HG03520 (cell line): ENCODE data around the gene SIAH1.
A peak's percentile ranks its signal among the peaks of the same experiment; 100 is the strongest.
"Not testable (repeated sequence)": the region's sequence is repeated elsewhere in the genome, so short reads cannot be mapped to it uniquely, and the experiment has no call there.

Source experiments
- ATAC-seq: cut with Tn5 transposase; IDR thresholded peaks from one replicate; pipeline ENCODE4 v1.9.1; 2021; ENCODE audit warnings: mild to moderate bottlenecking, moderate library complexity; ENCODE audit not compliant: unreplicated experiment

The SIAH1 gene, protein sequence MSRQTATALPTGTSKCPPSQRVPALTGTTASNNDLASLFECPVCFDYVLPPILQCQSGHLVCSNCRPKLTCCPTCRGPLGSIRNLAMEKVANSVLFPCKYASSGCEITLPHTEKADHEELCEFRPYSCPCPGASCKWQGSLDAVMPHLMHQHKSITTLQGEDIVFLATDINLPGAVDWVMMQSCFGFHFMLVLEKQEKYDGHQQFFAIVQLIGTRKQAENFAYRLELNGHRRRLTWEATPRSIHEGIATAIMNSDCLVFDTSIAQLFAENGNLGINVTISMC

DNA sequence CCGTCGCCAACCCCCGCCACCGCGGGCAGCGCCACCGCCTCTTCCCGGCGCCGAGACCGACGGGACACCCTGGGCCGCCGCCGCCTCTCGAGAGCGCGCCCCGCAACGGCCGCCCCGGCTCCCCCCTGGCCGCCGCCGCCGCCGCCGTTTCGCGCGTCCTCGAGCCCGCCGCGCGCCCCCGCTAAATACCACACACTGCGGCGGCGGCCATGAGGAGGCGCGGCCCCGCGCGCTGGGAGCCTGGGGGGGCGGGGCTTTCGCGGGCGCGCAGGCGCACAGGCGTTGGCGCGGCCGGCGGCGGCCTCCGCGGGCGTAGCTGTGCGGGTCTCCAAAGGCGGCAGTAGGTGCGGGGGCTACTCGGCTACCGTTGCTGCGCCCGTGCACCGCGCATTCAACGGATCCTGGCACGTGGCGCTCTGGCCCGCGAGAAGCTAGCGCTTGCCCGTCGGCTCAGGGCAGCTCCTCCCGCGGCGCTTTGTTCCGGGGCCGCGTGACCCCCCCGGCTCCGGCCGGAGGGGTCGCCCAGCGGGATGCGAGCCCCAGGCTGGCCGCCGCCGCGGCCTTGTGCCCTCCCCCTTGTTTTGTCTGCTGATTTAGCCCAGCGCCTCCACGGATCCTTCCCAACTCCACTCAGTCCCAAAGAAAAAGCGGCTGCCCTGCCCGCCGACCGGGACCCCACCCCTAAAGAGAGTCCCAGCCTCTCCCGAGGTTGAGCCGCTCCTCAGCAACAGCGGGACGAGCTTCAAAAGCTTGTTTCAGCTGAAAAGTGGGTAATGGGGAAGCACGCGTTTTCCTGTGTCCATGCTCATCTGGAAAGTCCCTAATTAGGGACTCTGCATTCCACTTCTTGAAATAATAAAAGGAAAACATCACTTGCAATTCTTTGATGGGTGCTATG is at the start of gene SIAH1:
TSS of gene SIAH1 (minus strand) at position 161 of the 898 bp plus-strand sequence. CDS start 22,985 bp downstream, outside the sequence.
- ATAC-seq, result peak; percentile 59

DNA sequence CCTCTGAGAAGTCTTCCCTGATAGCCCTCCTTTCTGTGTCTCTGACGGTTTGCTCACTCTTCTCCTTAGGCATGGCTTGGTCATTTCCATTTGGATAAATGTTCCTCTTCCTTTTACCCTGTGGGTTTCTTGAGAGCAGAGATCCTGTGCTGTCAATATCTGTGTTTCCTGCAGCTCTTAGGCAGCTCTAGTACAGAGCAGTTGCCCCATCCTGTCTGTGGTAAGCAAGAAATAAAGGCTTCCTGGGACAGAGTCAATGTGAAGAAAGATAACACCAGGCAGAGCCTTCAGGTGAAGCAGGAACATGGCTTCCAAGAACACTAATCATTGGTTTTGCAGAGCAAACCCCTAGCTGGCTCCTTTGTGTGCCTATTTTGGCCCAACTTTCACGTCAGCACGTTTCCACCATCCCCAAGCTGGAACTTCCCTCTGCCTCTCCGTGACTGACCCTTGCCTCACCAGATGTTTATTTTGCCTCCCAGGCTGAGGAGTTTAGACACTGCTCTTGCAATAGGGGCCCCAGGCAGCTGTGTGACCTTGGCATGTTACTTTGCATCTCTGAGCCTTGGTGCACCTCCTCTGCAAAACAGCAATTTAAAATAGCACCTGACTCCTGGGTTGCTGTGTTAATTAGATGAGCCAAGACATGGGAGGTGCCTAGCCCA is 49.6 kb upstream of the SIAH1 start:
- no peak for ATAC-seq

DNA sequence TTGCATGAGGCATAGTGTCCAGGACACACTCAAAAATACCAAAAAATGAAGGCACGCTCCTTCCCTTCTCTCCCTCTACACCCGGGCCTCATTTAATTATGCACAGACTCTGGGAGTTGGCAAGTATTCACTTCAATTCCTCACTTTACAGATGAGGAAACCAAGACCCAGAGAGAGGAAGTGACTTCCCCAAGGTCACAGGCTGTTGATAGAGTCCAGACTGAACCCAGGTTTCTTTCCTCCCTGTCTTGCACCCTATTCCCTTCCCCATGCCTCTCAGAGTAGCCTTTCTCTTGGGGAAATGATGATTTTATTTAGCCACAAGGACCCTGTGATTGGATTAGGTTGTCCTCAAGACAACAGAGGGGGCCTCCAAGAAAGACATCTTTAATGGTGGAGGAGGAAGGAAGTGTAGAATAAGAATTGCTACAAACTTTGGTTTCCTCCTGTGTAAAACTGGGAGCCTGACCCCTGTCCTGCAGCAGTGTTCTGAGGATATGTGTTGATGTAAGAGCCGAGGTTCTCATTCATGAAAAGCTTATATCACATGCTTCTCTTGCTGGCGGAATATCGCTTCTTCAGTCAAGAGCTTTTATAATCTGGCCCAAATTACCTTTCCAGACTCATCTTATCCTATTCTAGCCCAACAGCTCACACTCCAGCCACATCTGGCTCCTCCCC is 48.8 kb upstream of the SIAH1 start:
- no peak for ATAC-seq

DNA sequence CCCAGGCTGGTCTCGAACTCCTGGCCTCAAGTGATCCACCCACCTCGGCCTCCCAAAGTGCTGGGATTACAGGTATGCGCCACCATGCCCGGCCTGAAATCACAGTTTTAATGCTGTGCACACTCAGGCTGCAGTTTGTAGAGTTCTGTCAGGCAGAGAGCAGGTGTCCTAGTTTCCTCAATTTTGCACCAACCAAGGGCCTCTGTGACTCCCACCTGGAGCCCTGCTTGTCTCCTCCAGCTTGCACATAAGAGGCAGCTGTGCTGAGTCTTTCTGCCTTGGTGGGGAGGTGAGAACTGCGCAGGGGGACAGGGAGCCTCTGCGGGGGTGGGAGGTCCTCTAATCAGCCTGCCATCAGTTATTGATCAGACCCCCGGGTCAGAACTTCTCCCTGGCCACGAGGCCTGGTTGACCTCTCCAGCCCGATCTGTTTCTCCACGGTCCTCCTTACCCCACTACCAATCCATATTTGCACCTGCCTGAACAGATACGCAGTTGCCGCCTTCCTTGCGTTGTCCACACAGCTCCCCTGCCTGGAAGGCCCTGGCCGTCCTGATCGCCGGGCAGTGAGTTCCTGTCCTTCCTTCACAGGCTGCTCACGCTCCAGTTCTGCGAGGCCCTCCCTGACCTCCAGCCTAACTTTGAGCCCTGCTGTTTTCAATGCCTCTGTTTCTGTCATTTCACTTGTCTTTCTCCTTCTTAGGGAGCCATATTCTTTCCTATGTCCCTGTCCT is 48.1 kb upstream of the SIAH1 start:
- no peak for ATAC-seq

DNA sequence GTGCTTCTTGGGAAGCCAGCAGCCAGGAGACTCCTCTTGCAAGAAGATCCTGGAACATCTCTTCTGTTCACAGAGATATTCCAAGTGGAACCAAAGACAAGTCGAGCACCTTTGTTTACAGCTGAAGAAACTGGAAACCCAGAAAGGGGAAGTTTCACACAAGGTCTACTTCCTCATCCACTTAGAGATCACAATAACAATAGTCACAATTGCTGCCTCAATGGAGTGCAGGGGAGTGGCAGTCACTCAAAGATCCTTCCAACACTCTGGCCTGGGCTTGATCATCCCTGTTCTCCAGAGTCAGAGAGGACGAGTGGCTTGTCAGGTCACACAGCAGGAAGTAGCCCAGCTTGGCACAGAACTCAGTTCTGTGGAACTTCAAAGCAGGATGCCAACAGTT is 46.9 kb upstream of the SIAH1 start:
- peak; percentile 84 for ATAC-seq

DNA sequence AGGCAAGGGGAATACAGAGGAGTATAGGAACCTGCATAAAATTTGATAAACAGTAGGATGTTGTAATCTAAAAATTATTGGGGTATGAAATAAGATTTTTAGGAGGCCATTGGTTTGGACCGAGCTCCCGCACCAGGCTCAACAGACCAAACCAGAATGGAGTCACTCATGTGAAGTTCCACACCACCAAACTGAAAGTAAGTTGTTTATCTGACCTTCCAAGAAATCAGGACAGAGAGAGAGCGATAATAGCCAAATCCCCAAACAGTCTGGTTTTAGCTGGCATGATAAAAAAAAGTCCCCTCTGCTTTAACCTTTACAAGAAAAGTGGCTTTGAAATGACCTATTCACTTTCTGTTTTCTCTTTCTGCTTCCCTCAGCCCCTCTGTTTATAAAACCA is 45.7 kb upstream of the SIAH1 start:
- no peak for ATAC-seq

DNA sequence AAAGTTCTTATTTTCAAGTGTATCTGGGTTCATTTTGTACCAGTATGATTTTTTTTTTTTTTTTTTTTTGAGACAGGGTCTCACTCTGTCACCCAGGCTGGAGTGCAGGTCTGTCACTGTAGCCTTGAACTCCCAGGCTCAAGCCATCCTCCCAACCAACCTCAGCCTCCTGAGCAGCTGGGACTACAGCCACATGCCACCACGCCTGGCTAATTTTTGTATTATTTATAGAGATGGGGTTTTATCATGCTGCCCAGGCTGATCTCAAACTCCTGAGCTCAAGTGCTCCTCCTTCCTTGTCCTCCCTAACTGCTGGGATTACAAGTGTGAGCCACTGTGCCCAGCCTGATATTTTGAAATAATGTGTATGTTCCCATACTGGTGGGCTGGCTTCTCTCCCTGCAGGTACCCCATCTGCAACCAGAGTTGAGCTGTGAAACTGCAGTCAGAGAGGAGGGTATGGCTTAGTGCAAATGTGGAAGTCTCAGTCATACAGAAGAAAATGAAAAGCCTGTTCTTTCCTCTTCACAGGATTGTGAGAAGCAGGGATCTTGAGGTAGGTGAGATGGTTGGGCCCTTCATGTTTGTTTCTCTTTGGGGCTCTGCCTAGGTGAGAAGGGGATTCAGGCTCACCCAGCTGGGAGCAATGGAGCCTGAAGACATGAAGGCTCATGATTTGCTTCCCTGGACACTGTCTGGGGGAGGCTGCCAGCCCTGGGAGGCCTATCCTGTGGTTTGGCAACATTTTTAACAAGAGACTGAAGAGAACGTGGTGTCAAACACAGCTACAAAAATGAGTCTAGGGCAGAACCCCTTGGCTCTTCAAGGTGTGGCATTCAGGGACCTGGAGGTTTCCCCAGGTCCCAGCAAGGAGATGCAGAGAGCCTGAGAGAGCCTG is 41.3 kb upstream of the SIAH1 start:
- no peak for ATAC-seq

DNA sequence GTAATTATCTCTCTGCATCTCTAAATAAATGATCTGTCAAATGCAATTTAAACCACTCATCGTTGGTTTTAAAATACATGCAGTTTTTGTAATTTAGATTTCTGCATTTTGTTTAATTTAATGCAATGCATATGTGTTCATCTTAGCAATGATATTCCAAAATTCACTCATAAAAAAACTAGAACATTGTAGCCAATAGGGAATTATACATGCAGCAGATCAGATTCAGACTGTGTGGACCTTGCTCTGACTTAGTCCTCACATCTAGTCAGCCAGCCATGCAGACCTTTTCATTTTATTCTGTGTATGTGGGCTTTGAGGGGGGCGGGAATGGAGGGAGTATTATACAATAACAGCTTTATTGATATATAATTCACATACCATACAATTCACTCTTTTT is 37.3 kb upstream of the SIAH1 start:
- ATAC-seq, result no peak

DNA sequence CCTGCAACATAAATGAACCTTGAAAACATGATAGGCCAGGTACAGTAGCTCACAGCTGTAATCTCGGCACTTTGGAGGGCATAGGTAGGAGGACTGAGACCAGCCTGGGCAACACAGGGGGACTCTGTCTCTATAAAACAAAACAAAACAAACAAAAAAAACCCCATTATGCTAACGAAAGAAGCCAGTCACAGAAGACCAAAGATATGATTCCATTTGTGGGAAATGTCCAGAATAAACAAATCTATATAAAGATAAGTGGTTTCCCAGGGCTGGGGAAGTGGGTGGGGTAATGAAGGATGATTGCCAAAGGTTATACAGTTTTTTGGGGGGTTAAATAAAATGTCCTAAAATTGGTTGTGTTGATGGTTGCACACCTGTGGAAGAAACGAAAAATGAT is 36.5 kb upstream of the SIAH1 start:
- ATAC-seq, result no peak

DNA sequence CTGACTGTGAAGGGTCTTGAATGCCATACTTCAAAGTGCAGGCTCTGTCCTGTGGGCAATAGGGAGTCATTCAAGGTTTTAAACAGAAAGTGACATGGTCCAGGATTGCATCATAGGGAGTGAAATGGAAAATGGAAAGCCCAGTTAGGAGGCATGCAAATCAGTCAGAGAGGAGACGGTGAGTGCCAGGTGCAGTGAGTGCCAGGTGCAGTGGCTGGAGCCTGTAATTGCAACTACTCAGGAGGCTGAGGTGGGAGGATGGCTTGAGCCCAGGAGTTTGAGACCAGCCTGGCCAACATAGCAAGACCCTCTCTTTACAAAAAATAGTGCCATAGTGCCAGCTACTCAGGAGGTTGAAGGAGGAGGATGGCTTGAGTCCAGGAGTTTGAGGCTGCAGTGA is 35.2 kb upstream of the SIAH1 start:
- ATAC-seq, result no peak

DNA sequence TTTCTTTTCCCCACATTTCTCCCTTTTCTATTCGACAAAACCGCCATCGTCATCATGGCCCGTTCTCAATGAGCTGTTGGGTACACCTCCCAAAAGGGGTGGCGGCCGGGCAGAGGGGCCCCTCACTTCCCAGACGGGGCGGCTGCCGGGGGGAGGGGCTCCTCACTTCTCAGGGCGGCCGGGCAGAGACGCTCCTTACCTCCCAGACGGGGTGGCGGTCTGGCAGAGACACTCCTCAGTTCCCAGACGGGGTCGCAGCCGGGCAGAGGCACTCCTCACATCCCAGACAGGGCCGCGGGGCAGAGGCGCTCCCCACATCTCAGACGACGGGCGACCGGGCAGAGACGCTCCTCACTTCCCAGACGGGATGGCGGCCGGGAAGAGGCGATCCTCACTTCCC is 31.4 kb upstream of the SIAH1 start:
- not testable (repeated sequence) for ATAC-seq

DNA sequence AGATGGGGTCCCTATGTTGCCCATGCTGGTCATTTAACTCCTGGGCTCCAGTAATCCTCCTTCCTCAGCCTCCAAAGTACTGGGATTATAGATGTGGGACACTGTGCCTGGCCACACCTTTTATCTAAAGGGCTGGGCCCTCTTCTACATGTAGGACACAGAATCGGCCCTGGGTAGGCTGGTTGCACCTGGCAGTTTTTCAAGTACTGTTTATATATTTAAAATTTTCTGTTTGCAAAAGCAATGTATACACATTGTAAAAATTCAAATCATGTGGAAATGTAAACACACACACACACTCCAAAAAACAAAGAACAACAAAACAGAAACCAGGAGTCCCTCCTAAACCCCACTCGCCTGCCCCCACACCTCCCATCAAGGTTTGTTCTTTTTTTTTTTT is 28.1 kb upstream of the SIAH1 start:
- no peak for ATAC-seq

DNA sequence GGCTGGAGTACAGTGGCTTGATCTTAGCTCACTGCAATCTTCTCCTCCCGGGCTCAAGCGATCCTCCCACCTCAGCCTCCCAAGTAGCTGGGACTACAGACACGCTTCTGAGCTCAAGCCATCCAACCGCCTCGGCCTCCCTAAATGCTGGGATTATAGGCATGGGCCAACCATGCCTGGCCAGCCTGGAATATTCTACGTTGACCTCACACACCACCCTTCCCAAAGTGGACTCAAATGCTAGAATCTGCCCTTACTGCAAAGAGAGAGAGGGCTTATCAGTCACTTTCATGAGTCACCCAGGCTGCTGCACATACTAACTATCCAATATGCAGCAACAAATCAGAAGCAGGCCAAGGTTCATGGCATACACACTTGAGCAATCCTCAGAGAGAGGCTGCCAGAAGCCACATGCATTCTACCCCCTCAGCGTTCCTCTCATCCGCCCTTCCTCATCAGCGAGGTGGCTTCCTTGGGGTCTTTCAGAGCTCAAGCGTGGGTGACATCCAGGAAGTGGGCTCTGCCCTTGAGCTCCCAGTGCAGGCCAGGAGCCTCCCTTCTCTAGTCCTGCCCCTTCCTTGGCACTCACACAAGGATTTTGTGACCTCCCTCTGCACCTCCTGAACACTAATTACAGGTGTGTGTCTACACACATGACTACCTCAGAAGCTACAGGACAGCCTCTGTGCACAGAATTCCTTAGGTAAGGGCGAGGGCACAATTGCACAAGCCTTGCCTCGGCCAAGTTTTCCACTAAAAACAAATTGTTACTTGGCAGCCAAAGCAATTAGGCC is 24.8 kb upstream of the SIAH1 start:
- ATAC-seq, result no peak

DNA sequence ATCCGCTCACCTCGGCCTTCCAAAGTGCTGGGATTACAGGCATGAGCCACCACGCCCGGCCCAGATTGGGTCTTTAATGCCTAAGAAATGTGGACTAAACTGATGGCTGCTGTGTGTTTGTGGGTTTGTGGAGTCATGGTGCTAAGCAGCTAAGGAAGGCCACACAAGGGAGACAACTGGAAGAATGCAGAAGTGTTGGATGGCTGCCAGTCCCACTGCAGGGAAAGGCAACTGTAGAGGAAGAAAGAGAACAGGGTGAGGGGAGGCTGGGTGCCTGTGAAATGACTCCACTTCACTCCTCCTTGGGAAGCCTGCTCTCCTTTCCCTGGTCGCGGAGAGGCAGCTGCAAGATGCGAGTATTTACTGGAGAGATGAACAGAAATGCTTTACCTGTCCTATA is 23.5 kb upstream of the SIAH1 start:
- ATAC-seq, result no peak

DNA sequence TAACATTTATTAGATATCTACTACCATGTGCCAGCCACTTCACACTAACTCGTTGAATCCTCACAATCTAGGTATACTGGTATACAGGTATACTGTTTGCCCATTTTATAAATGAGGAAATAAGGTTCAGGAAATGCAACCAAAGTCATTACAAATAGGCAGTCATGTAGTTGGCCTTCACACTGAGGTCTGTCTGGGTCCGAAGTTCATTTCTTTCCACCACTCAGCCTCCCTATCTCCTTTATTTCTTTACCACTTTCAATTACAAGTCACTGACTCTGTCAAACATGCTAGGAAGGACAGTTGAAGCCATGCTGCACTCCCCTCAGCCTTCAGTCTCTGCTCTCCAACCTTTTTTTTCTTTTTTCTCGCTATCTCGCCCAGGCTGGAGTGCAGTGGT is 20.7 kb upstream of the SIAH1 start:
- ATAC-seq, result no peak

DNA sequence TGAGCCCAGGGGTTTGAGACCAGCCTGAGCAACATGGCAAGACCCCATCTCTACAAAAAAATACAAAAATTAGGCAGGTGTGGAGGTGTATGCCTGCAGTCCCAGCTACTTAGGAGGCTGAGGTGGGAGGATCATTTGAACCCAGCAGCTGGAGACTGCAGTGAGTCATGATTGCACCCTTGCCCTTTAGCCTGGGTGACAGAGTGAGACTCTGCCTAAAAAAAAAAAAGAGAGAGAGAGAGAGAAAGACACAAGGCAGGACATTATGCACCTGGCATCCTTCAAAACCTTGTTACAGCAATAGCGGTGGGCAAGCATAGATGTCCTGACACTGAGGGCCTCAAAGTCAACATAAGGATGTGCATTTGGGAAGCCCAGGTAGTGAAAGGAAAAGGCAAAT is 19.9 kb upstream of the SIAH1 start:
- no peak for ATAC-seq

DNA sequence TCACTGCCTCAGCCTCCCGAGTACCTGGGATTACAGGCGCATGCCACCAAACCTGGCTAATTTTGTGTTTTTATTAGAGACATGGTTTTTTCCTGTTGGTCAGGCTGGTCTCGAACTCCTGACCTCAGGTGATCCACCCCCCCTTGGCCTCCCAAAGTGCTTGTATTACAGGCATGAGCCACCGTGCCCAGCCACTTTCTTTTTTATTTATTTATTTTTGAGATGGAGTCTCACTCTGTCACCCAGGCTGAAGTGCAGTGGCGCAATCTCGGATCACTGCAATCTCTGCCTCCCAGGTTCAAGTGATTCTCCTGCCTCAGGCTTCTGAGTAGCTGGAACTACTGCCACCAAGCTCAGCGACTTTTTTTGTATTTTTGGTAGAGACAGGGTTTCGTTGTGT is 17.3 kb upstream of the SIAH1 start:
- ATAC-seq, result not testable (repeated sequence)

DNA sequence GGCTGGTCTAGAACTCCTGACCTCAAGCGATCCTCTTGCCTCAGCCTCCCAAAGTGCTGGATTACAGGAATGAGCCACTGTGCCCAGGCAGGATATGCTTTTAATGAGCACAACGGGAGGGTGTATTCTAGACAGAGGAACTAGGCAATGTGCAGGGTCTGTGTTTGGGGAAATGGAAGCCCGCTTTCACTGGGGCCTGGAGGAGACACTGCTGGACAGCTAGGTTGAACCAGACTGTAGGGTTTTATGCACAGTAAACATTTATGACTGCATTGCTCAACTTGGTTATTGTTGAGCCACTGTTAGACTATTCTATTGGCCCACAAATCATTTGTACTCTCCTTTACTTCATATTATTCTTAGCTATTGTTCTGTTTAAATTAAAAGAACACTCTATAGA is 10.2 kb upstream of the SIAH1 start:
- ATAC-seq, result no peak

DNA sequence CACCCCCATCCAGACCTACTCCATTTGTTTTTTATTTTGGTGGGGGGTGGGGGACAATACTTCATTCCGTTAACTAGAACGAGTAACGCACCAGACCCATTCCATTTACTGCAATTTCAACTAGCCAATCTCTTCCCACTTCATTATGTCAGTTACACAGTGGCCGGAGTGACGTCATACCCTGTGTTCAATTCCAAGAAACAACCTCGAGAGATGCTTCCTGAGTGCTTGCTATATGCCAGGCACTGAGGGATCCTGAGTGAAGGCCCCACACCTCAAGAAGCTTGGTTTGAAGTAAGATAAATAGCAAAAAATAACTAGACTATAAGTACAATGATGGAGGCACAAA is 9.1 kb upstream of the SIAH1 start:
- ATAC-seq, result no peak
